ENCODE measurements around the gene BNIP5.

The BNIP5 gene

GRCh38 chr6:36326356-36326995, 10.2 kb downstream of the BNIP5 start:
- DNase-seq (ENCODE audit: low read depth in 1 of 2, low spot score in 1 of 2) = no peak

DNA sequence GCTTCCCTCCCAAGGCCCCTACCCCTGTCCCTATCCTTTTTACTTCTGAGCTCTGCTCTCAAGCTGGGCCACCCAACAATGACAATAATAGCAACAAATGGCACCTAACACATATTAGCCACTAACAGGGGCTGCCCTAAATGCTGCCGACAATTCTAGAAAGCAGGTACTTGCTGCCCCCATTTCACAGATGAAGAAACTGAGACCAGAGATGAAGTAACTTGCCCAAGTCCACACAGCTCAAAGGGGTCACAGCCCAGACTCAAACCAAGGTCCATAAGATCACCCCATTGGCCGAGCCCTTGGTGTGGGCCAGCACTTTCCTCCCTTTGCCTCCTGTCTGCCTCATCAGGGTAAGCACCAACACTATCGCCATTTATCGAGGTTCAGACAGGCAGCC, 12.0 kb downstream of the BNIP5 start:
- no peak for DNase-seq (ENCODE audit: low read depth in 1 of 2, low spot score in 1 of 2)

DNA sequence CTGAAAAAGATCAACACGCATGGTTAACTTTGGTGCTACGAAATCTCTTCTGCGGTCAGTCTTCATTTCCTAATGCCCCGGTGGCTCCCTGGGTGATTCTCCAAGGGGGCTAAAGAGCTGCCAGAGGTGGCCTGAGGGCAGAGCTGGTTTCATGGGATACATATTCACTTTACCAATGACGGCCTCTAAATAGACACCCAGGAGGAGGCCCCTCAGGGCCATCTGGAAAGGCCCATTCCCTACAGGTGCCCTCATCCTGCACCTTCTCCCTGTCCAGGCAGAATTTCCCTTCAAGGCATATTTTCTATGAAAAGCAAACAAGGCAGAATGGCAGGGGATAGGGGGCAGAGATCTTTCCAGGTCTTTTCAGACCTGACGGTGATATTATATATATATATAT, 12.5 kb downstream of the BNIP5 start:
- no peak for DNase-seq (ENCODE audit: low read depth in 1 of 2, low spot score in 1 of 2)

- DNase-seq (ENCODE audit: low read depth in 1 of 2, low spot score in 1 of 2) = no peak
Measured at GRCh38 chr6:36323062-36323461, 13.6 kb downstream of the BNIP5 start.

DNA sequence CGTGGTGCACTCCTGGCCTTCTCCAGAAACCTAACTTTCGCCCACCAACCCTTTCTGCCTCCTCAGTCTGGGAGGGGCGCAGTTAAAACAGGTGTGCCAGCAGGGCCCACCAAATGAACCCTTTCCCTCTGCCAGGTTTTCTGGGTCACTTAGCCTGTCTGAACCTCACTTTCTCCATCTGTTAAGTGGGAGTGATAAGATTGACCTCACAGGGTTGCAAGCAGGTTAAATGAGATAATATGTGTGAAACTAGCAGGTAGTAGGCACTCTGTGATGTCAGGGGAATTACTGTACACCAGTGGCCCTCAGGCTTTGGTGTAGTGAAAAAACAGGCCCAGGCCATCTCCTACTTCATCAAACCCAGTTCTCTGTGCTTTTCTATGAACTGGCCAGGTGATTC, 14.1 kb downstream of the BNIP5 start:
- no peak for DNase-seq (ENCODE audit: low read depth in 1 of 2, low spot score in 1 of 2)

DNA sequence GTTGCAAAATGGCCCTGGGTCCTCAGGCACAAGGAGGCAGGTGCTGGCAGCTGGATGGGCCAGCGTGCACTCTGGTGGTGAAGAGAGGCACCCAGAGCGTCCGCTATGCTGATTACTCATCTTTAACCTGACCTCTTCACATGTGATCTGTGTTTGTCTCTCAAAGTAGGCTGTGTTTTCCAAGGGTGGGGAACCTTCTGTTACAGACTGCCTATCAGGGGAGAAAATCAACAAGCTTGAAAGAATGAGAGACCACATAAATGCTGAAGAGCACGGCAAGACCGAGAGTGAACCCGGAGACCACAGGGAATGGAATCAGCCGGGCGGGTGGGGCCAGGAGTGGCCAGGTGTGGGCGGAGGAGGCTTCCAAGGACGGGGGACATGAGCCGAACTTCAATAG, 16.2 kb downstream of the BNIP5 start:
- DNase-seq (ENCODE audit: low read depth in 1 of 2, low spot score in 1 of 2) = no peak

DNA sequence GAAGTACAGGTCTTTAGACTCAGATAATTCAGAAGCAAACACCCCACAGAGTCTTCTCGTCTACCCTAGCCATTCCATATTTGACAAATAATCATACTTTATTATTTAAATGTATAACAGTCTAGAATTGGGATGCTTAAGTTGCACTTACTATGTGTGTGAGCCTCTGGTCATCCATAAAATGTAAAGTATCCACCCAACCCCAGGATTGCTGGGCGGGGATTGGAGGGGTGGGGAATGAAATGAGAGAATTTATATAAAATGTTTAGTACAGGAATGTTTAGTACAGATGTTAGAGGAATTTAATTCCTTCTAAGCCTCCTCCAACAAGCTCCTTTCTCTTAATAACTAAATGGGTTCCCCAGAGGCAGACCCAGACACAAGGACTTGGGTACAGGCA, 16.9 kb downstream of the BNIP5 start:
- no peak for DNase-seq (ENCODE audit: low read depth in 1 of 2, low spot score in 1 of 2)

GRCh38 chr6:36319436-36319762, 17.3 kb downstream of the BNIP5 start:
- DNase-seq (ENCODE audit: low read depth in 1 of 2, low spot score in 1 of 2) = no peak

DNA sequence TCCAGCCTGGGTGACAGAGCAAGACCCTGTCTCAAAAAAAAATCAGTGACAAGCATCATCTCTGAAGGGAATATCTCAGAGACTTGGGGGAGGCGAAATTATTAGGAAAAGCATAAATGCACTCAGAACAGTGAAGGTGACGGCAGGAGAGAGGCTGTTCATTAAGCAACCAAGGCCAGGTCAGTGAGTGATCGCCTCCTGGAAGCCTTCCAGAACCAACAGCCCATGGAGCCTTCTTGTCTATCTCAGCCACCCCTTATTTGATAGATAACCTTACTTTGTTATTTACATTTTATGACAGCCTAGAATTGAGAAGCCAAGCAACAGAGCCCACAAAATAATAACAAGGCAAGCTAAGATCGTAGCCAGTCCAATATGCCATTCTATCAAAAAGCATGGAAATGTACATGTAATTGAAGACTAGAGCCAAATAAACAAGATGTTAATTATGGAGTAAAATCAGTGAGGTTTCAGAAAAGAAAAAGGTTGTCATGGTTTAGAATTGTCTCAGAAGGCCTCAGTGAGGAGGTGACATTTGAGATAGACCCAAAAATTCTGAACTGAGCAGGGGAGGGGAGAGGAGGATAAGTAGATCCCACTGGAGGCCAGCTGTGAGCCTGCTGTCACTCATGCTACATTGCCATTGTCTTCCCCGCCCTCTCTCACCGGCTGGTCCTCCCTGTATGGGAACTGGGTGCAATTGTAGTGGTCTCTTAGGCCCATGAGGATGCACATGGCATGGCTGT, 17.8 kb downstream of the BNIP5 start:
- DNase-seq (ENCODE audit: low read depth in 1 of 2, low spot score in 1 of 2) = no peak

DNA sequence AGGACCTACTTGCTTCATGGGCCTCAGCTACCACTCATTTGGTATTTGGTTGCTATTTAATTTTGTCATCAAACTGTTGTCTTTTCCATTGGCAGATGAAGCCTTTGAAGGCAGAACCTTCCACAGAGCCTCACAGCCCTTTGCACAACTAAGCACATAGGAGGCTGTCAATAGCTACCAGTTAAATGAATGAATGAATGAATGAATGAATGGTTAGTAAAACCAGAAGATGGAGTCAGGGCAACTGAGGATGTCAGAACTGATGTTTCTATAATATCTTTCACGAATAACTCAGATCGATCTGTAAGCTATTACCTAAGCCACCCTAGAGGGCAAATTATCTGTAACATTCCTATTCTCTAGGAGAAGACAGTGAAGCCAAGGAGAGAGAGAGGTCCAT, 19.1 kb downstream of the BNIP5 start:
- no peak for DNase-seq (ENCODE audit: low read depth in 1 of 2, low spot score in 1 of 2)

DNA sequence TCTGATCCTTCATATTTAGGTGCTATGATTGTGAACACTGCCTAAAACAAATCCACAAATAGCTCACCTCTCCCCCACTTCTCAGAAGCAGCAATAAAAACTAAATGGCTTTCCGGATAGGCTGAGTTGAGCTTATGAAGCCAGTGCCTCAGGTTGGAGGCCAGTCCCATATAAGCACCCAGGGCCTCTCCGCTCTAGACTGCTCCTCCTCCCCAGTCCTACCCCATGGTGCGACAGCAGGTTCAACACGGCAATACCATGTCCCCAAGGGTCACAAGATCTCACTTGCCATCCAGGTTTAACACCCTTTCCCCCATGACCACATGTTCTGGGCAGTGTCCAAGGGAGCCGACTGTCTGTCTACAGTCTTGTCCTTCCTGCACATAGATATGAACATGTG, 20.8 kb downstream of the BNIP5 start:
- DNase-seq (ENCODE audit: low read depth in 1 of 2, low spot score in 1 of 2) = no peak

GRCh38 chr6:36314221-36315014, 22.3 kb downstream of the BNIP5 start:
- no peak for DNase-seq (ENCODE audit: low read depth in 1 of 2, low spot score in 1 of 2)

DNA sequence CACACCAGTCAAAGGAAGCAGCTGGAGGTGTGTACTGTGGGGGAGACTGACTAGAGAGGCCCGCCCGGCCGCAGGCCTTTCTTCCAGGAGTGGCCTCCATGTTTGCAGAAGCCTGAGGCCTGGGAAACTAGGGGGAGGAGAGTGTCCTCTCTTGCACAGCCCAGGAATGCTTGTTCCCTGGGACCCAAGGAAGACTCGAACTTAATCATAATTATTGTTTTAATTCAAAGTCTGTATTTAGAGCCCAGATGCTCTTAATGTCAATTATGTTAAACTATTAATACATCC, 23.1 kb downstream of the BNIP5 start:
- no peak for DNase-seq (ENCODE audit: low read depth in 1 of 2, low spot score in 1 of 2)

DNA sequence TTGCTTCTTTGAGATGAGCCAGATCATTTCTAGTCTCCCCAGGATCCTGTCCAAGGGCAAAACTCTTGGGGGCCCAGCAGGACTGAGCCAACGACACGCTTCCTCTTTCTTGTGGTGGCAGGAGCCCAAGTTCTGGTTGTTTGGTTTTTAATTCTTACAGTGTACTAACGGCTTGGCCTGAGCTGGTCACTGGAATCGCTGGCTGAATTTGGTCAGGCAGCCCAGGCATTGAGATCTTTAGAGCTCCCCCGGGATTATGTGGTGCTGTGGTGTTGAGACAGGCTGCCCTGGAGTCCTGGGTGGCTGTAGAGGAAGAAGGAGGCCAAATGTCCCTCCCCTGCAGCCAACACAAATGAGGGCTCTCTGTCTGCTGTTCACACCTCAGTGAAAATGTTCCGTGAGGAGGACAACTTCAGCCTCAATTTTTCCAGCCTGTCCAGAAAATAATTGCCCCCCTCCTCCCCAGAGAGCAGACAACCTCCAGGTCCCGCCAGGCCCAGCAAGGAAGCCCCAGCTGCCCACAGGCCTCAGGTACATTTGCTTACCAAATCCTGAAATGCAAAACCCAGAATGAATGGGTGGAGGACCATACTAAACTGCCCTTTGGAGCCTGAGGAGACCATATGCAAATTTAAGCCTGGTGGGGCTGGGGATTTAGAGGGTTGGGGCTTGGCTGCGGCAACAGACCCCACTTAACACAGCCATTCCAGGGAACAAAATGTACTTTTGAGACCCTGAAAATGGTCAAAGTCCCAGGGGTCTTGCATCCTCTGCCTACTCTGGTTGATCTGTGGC, 23.6 kb downstream of the BNIP5 start:
- no peak for DNase-seq (ENCODE audit: low read depth in 1 of 2, low spot score in 1 of 2)

- DNase-seq (ENCODE audit: low read depth in 1 of 2, low spot score in 1 of 2) = no peak
Measured at GRCh38 chr6:36309900-36310299, 26.8 kb downstream of the BNIP5 start.

DNA sequence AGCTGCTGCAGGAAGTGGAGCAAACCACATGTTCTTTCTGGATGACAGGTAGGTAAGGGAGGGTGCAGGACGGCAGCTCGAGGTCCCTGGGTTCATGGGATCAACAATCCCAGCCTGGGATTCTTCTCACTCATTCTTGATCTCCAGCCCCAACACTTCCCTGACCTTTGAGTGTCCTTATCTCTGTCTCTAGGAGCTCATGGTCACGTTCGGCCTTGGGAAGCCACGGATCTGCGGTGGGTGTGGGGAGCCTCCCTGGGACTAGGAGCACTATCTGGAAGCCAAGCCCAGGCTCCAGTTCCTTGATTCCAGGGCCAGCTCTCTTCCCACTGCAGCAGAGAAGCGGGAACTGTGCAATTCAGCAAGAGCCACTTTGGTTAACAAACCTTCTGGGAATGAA, 27.5 kb downstream of the BNIP5 start:
- DNase-seq (ENCODE audit: low read depth in 1 of 2, low spot score in 1 of 2) = no peak

DNA sequence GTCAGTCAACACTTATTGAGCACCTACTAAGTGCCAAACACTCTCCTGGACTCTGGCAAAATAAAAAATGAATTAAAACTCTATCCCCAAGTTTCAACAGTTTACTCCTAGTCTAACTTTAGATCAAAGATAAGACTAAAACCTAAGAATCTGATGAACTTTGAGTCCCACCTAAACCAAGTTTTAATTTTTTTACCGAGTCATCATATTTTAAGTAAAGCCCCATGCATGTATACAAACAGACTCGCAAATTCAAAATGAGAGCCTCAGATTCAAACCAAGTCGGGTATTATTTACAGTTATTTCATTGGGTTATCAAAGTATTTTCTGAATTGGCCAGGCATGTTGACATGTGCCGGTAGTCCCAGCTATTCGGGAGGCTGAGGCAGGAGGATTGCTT, 28.2 kb downstream of the BNIP5 start:
- DNase-seq (ENCODE audit: low read depth in 1 of 2, low spot score in 1 of 2) = no peak

GRCh38 chr6:36306375-36306774, 30.3 kb downstream of the BNIP5 start:
- no peak for DNase-seq (ENCODE audit: low read depth in 1 of 2, low spot score in 1 of 2)

DNA sequence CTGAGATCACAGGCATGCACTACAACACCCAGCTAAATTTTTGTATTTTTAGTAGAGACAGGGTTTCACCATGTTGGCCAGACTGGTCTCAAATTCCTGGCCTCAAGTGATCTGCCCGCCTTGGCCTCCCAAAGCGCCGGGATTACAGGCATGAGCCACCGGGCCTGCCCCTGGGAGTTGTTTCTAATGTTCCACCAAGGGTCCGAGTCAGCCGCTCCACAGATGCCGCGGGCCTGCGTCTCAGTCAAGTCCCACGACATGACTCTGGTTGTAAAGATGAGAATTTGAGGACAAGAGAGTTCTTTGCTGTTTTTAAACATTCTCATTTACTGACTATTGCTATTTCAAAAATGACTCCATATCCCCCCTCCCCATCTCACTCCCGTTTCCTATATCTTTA, 30.8 kb downstream of the BNIP5 start:
- no peak for DNase-seq (ENCODE audit: low read depth in 1 of 2, low spot score in 1 of 2)

DNA sequence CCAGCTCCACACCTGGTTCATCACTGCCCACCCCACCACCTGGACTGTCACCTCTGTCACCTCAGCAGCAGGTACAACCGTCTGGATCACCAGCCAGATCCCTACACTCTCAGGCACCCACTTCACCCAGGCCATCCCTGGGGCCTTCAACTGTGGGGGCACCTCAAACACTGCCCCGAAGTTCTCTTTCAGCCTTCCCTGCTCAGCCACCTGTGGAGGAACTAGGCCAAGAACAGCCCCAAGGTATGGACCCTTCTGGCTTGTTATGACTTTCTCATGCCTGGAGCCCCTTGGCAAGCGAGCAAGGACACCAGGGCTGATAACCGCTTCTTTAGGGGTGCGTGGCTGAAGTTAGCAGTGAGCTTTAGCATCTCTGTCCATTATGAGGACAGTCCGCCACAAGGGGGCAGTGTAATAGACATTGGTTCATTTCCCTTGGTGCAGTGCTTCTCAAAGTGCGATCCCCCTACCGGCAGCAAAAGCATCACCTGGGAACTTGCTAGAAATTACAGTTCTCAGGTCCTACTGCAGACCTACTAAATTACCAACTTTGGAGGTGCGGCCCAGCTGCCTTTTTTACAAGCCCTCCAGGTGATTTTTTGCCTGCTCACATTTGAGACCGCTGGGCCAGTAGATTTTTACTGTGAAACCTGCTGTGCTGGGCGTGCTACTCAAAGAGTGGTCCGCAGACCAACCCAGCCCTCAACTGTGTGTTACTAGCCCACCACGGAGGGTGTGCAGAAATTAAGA, 34.3 kb downstream of the BNIP5 start:
- DNase-seq (ENCODE audit: low read depth in 1 of 2, low spot score in 1 of 2) = peak; percentile 88 to 95

GRCh38 chr6:36301781-36302180, 34.9 kb downstream of the BNIP5 start:
- DNase-seq (ENCODE audit: low read depth in 1 of 2, low spot score in 1 of 2) = no peak
